Memory B cell (primary cell): Measurements from ENCODE around the gene TNFRSF1B.

ENCODE experiments used
- ATAC-seq: fragments of 150-1000 bp; cut with Tn5 transposase; 2 replicates; pipeline ENCODE4 v1.10.0; 2021; ENCODE audit warnings: low read depth, mild to moderate bottlenecking, moderate library complexity
- DNase-seq, 2 donors: peaks; one replicate each; pipeline ENCODE4 v3.0.0; 2022; ENCODE audit warnings: low spot score in 2 of 2
- H3K27ac Mint-ChIP-seq: one replicate; pipeline ENCODE4 v1.8.0; 2022; ENCODE audit warnings: mild to moderate bottlenecking, moderate library complexity, mixed read lengths
- H3K27me3 Mint-ChIP-seq: one replicate; pipeline ENCODE4 v1.8.0; 2022; ENCODE audit warnings: mixed read lengths
- H3K36me3 Mint-ChIP-seq: one replicate; pipeline ENCODE4 v1.8.0; 2022; ENCODE audit warnings: mild to moderate bottlenecking, mixed read lengths
- H3K4me1 Mint-ChIP-seq: one replicate; pipeline ENCODE4 v1.8.0; 2022; ENCODE audit warnings: mixed read lengths
- H3K4me3 Mint-ChIP-seq: one replicate; pipeline ENCODE4 v1.8.0; 2022; ENCODE audit warnings: mild to moderate bottlenecking, moderate library complexity, mixed read lengths
- H3K9me3 Mint-ChIP-seq: one replicate; pipeline ENCODE4 v1.8.0; 2022; ENCODE audit warnings: mixed read lengths

TNFRSF1B gene

GRCh38 chr1:12136916-12137610, 29.7 kb upstream of the TNFRSF1B start:
- no peak overlapping the region for H3K27ac Mint-ChIP-seq
- H3K4me3 Mint-ChIP-seq = no peak overlapping the region
- H3K27me3 Mint-ChIP-seq = no peaks in the 10 kb centered on the region
- no peaks in the 10 kb centered on the region for H3K9me3 Mint-ChIP-seq
- DNase-seq = no peak
- no peaks in the 10 kb centered on the region for H3K36me3 Mint-ChIP-seq
- ATAC-seq = no peak
- peaks cover 12% of the 10 kb centered on the region for H3K4me1 Mint-ChIP-seq

DNA sequence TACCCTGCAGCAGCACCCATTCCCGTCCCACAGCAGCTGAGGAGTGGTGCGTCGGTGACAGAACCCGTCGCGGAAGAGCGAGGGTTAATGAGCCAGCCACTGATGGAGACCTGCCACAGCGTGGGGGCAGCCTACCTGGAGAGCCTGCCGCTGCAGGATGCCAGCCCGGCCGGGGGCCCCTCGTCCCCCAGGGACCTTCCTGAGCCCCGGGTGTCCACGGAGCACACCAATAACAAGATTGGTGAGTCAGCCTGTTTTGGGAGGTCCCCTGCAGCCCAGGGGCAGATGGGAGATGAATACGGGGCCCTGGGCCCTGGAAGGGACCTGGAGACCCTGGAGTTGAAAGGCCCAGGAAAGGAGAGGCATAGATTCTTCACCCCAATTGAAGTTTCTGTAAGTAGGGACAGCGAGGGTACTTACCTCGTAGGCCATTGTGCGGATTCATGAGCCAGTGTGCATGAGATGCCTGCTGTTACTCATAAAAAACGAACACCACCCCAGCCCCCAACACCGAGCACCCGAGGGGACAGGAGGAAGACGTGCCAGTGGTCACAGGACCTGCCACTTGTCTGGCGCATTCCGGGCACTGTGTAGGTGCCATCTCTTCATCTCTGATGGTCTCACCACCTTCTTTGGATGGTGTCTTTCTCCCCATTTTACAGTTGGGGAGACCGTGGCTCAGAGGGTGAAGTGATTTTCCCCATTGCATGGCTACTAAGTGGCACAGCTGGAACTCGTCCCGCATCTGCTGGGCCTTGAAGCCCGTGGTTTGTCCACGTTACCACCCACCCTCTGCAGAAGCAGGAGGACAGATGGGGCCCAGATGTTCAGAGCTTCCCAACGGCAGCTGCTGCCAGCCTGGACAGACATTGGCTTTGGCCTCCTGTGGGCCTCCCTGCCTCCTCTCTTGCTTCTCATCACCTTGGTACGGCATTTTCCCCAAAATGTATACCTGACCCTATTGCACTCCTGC, 28.3 kb upstream of the TNFRSF1B start:
- H3K4me1 Mint-ChIP-seq = peaks cover 19% of the 10 kb centered on the region
- no peak overlapping the region for H3K4me3 Mint-ChIP-seq
- no peak for DNase-seq
- ATAC-seq = no peak
- H3K27me3 Mint-ChIP-seq = no peaks in the 10 kb centered on the region
- no peak overlapping the region for H3K27ac Mint-ChIP-seq
- no peaks in the 10 kb centered on the region for H3K9me3 Mint-ChIP-seq
- H3K36me3 Mint-ChIP-seq = no peaks in the 10 kb centered on the region

- H3K36me3 Mint-ChIP-seq = no peaks in the 10 kb centered on the region
- ATAC-seq (no peak), DNase-seq (no peak)
- H3K4me1 Mint-ChIP-seq = peaks cover 20% of the 10 kb centered on the region
- H3K9me3 Mint-ChIP-seq = no peaks in the 10 kb centered on the region
- H3K4me3 Mint-ChIP-seq = no peak overlapping the region
- H3K27me3 Mint-ChIP-seq = no peaks in the 10 kb centered on the region
- H3K27ac Mint-ChIP-seq = no peak overlapping the region
Measured at GRCh38 chr1:12140016-12140415, 26.8 kb upstream of the TNFRSF1B start.

GRCh38 chr1:12140515-12141162, 26.2 kb upstream of the TNFRSF1B start:
- H3K4me1 Mint-ChIP-seq = peaks cover 23% of the 10 kb centered on the region
- no peaks in the 10 kb centered on the region for H3K9me3 Mint-ChIP-seq
- DNase-seq (no peak), ATAC-seq (no peak)
- no peaks in the 10 kb centered on the region for H3K36me3 Mint-ChIP-seq
- H3K27ac Mint-ChIP-seq = no peak overlapping the region
- H3K27me3 Mint-ChIP-seq = no peaks in the 10 kb centered on the region
- no peak overlapping the region for H3K4me3 Mint-ChIP-seq

- no peaks in the 10 kb centered on the region for H3K27me3 Mint-ChIP-seq
- ATAC-seq = no peak
- no peak overlapping the region for H3K4me3 Mint-ChIP-seq
- H3K36me3 Mint-ChIP-seq = no peaks in the 10 kb centered on the region
- no peaks in the 10 kb centered on the region for H3K9me3 Mint-ChIP-seq
- no peak overlapping the region for H3K27ac Mint-ChIP-seq
- no peak for DNase-seq
- H3K4me1 Mint-ChIP-seq = peaks cover 23% of the 10 kb centered on the region
Measured at GRCh38 chr1:12141163-12141850, 25.5 kb upstream of the TNFRSF1B start.

- H3K27ac Mint-ChIP-seq = no peak overlapping the region
- peaks cover 31% of the 10 kb centered on the region for H3K4me1 Mint-ChIP-seq
- H3K4me3 Mint-ChIP-seq = no peak overlapping the region
- H3K9me3 Mint-ChIP-seq = no peaks in the 10 kb centered on the region
- H3K36me3 Mint-ChIP-seq = no peaks in the 10 kb centered on the region
- ATAC-seq (no peak), DNase-seq (no peak)
- H3K27me3 Mint-ChIP-seq = no peaks in the 10 kb centered on the region
Measured at GRCh38 chr1:12142141-12142823, 24.5 kb upstream of the TNFRSF1B start.

DNA sequence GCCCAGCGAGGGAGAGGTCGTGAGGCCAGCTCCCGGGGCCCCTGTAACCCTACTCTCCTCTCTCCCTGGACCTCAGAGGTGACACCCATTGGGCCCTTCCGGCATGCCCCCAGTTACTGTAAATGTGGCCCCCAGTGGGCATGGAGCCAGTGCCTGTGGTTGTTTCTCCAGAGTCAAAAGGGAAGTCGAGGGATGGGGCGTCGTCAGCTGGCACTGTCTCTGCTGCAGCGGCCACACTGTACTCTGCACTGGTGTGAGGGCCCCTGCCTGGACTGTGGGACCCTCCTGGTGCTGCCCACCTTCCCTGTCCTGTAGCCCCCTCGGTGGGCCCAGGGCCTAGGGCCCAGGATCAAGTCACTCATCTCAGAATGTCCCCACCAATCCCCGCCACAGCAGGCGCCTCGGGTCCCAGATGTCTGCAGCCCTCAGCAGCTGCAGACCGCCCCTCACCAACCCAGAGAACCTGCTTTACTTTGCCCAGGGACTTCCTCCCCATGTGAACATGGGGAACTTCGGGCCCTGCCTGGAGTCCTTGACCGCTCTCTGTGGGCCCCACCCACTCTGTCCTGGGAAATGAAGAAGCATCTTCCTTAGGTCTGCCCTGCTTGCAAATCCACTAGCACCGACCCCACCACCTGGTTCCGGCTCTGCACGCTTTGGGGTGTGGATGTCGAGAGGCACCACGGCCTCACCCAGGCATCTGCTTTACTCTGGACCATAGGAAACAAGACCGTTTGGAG, 23.7 kb upstream of the TNFRSF1B start:
- Mint-ChIP-seq H3K27ac (peak overlapping the region; percentile 81), H3K9me3 (no peaks in the 10 kb centered on the region), H3K36me3 (no peaks in the 10 kb centered on the region), H3K4me3 (peak overlapping the region; percentile 33), H3K27me3 (no peaks in the 10 kb centered on the region), H3K4me1 (peaks cover 35% of the 10 kb centered on the region)
- DNase-seq (no peak), ATAC-seq (peak; percentile 16)

DNA sequence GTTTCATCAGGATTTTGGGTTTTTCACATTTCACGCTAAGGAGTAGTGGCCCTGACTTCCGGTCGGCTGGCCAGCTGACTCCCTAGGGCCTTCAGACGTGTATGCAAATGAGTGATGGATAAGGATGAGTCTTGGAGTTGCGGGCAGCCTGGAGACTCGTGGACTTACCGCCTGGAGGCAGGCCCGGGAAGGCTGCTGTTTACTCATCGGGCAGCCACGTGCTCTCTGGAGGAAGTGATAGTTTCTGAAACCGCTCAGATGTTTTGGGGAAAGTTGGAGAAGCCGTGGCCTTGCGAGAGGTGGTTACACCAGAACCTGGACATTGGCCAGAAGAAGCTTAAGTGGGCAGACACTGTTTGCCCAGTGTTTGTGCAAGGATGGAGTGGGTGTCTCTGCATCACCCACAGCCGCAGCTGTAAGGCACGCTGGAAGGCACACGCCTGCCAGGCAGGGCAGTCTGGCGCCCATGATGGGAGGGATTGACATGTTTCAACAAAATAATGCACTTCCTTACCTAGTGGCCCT, 23.1 kb upstream of the TNFRSF1B start:
- H3K27ac Mint-ChIP-seq = peak overlapping the region; percentile 81
- ATAC-seq (peak; percentile 85), DNase-seq (no peak)
- no peaks in the 10 kb centered on the region for H3K27me3 Mint-ChIP-seq
- peaks cover 37% of the 10 kb centered on the region for H3K4me1 Mint-ChIP-seq
- no peaks in the 10 kb centered on the region for H3K36me3 Mint-ChIP-seq
- H3K9me3 Mint-ChIP-seq = no peaks in the 10 kb centered on the region
- peak overlapping the region; percentile 33 for H3K4me3 Mint-ChIP-seq

GRCh38 chr1:12144236-12144635, 22.6 kb upstream of the TNFRSF1B start:
- Mint-ChIP-seq H3K27me3 (no peaks in the 10 kb centered on the region), H3K36me3 (no peaks in the 10 kb centered on the region), H3K9me3 (no peaks in the 10 kb centered on the region), H3K4me3 (no peak overlapping the region), H3K4me1 (peaks cover 39% of the 10 kb centered on the region), H3K27ac (peak overlapping the region; percentile 81)
- no peak for DNase-seq
- no peak for ATAC-seq

GRCh38 chr1:12144969-12145368, 21.8 kb upstream of the TNFRSF1B start:
- no peaks in the 10 kb centered on the region for H3K27me3 Mint-ChIP-seq
- peaks cover 2% of the 10 kb centered on the region for H3K36me3 Mint-ChIP-seq
- H3K4me1 Mint-ChIP-seq = peaks cover 43% of the 10 kb centered on the region
- ATAC-seq = no peak
- peak overlapping the region; percentile 53 for H3K27ac Mint-ChIP-seq
- H3K9me3 Mint-ChIP-seq = peaks cover 2% of the 10 kb centered on the region
- H3K4me3 Mint-ChIP-seq = no peak overlapping the region
- DNase-seq = no peak

DNA sequence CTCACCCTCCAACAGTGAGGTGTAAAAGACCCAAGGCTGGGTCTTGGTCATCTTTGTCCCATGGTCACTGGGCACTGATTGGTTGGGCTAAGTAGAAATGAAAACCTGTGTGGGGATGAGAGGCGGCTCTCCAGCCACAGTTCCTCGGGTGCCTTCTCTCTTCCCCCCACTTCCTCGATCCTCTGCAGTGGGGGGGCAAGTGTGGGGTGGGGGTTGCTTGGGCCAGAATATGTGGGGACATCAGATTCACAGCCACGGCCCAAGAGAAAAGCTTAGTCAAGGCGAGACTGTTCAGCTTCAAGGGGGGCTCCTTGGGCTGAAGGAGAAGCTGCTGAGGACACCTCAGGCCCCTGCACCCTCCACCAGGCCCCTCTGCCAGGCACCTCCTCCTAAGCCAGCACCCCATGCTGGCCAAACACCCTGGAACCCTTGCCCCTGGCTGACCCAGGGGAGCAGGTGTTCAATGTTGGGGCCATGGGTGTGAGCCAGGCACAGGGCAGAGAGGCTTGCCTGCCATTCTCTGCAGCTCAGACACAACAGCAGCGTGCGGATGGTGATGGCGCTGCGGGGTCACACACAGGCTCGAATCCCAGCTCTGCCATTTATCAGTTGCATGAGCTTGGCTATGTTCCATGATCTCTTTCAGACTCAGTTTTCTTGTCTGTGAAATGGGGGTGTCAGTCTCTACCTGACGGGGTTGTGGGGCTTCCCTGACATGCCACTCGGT, 21.0 kb upstream of the TNFRSF1B start:
- ATAC-seq = no peak
- H3K27me3 Mint-ChIP-seq = no peaks in the 10 kb centered on the region
- DNase-seq = no peak
- H3K27ac Mint-ChIP-seq = peak overlapping the region; percentile 53
- peaks cover 51% of the 10 kb centered on the region for H3K4me1 Mint-ChIP-seq
- peaks cover 2% of the 10 kb centered on the region for H3K9me3 Mint-ChIP-seq
- no peak overlapping the region for H3K4me3 Mint-ChIP-seq
- H3K36me3 Mint-ChIP-seq = peaks cover 2% of the 10 kb centered on the region
